SK-N-SH treated with all-trans-retinoic acid at 6 μM for 48 hours (cell line): ENCODE measurements around the gene PEAK3.

Experiments
- ATAC-seq: fragments of 200-7000 bp; cut with Tn5 transposase; 3 replicates; pipeline ENCODE4 v1.9.1; 2020; ENCODE audit warnings: mild to moderate bottlenecking, moderate library complexity
- ARNTL ChIP-seq: fragments of 450-650 bp; formaldehyde crosslinking; IDR thresholded peaks from 2 replicates; pipeline ENCODE4 v1.5.0; 2020; ENCODE audit warnings: low read depth, mild to moderate bottlenecking, moderate library complexity, borderline replicate concordance
- BACH2 ChIP-seq: fragments of 250-450 bp; sonication (Bioruptor Pico); IDR thresholded peaks from 2 replicates; pipeline ENCODE4 v1.9.0; 2021; ENCODE audit warnings: mild to moderate bottlenecking, borderline replicate concordance
- CREB5 ChIP-seq: fragments of 250-450 bp; sonication (Bioruptor Pico); IDR thresholded peaks from 2 replicates; pipeline ENCODE4 v1.5.1; 2020; ENCODE audit warnings: low read depth, mild to moderate bottlenecking, moderate library complexity
- CSDC2 ChIP-seq: fragments of 250-450 bp; sonication (Bioruptor Pico); IDR thresholded peaks from 2 replicates; pipeline ENCODE4 v1.5.0; 2020; ENCODE audit warnings: mild to moderate bottlenecking, moderate library complexity
- ESRRG ChIP-seq: fragments of 250-450 bp; sonication (Bioruptor Pico); IDR thresholded peaks from 2 replicates; pipeline ENCODE4 v1.6.1; 2021; ENCODE audit warnings: mild to moderate bottlenecking
- GLIS3 ChIP-seq: fragments of 250-450 bp; sonication (Bioruptor Pico); IDR thresholded peaks from 2 replicates; pipeline ENCODE4 v1.5.0; 2020; ENCODE audit warnings: mild to moderate bottlenecking, moderate library complexity
- ISL1 ChIP-seq: fragments of 250-450 bp; sonication (Bioruptor Pico); IDR thresholded peaks from 2 replicates; pipeline ENCODE4 v2.1.2; 2022; ENCODE audit warnings: mild to moderate bottlenecking, moderate library complexity
- OSR1 ChIP-seq: fragments of 250-450 bp; sonication (Bioruptor Pico); IDR thresholded peaks from 2 replicates; pipeline ENCODE4 v1.8.0; 2022; ENCODE audit warnings: moderate library complexity, mild to moderate bottlenecking, inconsistent platforms
- POU6F1 ChIP-seq: fragments of 250-450 bp; sonication (Bioruptor Pico); IDR thresholded peaks from 2 replicates; pipeline ENCODE4 v1.8.0; 2021; ENCODE audit warnings: low read depth, mild to moderate bottlenecking, moderate library complexity, borderline replicate concordance
- PPARA ChIP-seq: fragments of 250-450 bp; sonication (Bioruptor Pico); IDR thresholded peaks from 2 replicates; pipeline ENCODE4 v1.5.0; 2020; ENCODE audit warnings: mild to moderate bottlenecking, borderline replicate concordance
- RARB ChIP-seq: fragments of 250-450 bp; sonication (Bioruptor Pico); IDR thresholded peaks from 2 replicates; pipeline ENCODE4 v1.8.0; 2021; ENCODE audit warnings: mild to moderate bottlenecking, moderate library complexity
- TCF4 ChIP-seq: fragments of 250-450 bp; sonication (Bioruptor Pico); IDR thresholded peaks from 2 replicates; pipeline ENCODE4 v1.8.0; 2021; ENCODE audit warnings: mild to moderate bottlenecking, moderate library complexity, borderline replicate concordance
- TOX ChIP-seq: fragments of 250-450 bp; sonication (Bioruptor Pico); IDR thresholded peaks from 2 replicates; pipeline ENCODE4 v1.8.0; 2021; ENCODE audit warnings: mild to moderate bottlenecking, moderate library complexity, borderline replicate concordance
- TSHZ2 ChIP-seq: fragments of 250-450 bp; sonication (Bioruptor Pico); IDR thresholded peaks from 2 replicates; pipeline ENCODE4 v1.5.0; 2020; ENCODE audit warnings: mild to moderate bottlenecking, moderate library complexity
- ZC3H10 ChIP-seq: fragments of 250-450 bp; sonication (Bioruptor Pico); IDR thresholded peaks from 2 replicates; pipeline ENCODE4 v1.5.1; 2021; ENCODE audit warnings: mild to moderate bottlenecking, moderate library complexity
- ZFP3 ChIP-seq: fragments of 250-450 bp; sonication (Bioruptor Pico); IDR thresholded peaks from 2 replicates; pipeline ENCODE4 v1.5.0; 2020; ENCODE audit warnings: mild to moderate bottlenecking, moderate library complexity
- ZFP30 ChIP-seq: fragments of 450-650 bp; formaldehyde crosslinking; IDR thresholded peaks from 2 replicates; pipeline ENCODE4 v1.5.0; 2022; ENCODE audit warnings: mild to moderate bottlenecking, moderate library complexity
- ZNF565 ChIP-seq: fragments of 450-650 bp; formaldehyde crosslinking; conservative IDR thresholded peaks from 2 replicates; pipeline ENCODE4 v1.5.0; 2020; ENCODE audit warnings: low read depth, mild to moderate bottlenecking, moderate library complexity
- ZNF70 ChIP-seq: fragments of 450-650 bp; formaldehyde crosslinking; IDR thresholded peaks from 2 replicates; pipeline ENCODE4 v1.5.0; 2020; ENCODE audit warnings: mild to moderate bottlenecking, moderate library complexity
- ZNF8 ChIP-seq: fragments of 450-650 bp; formaldehyde crosslinking; IDR thresholded peaks from 2 replicates; pipeline ENCODE4 v1.5.0; 2020; ENCODE audit warnings: mild to moderate bottlenecking, moderate library complexity
- TF ChIP-seq, protein P1 (sequence below): fragments of 250-450 bp; sonication (Bioruptor Pico); IDR thresholded peaks from 2 replicates; pipeline ENCODE4 v1.8.0; 2020; ENCODE audit warnings: mild to moderate bottlenecking, moderate library complexity, borderline replicate concordance
- TF ChIP-seq, protein P2 (sequence below): fragments of 250-450 bp; sonication (Bioruptor Pico); IDR thresholded peaks from 2 replicates; pipeline ENCODE4 v1.5.1; 2021; ENCODE audit warnings: mild to moderate bottlenecking, moderate library complexity

PEAK3 gene

GRCh38 chr19:2326699-2327360, 44.9 kb upstream of the PEAK3 start:
- ATAC-seq = no peak
- TF ChIP-seq RARB = no peak
- TF ChIP-seq GLIS3 (CRISPR knock-in tag) = no peak
- no peak for TF ChIP-seq TCF4 (CRISPR knock-in tag)
- no peak for TF ChIP-seq ZNF70 (CRISPR knock-in tag)
- TF ChIP-seq ARNTL (CRISPR knock-in tag) = no peak
- TF ChIP-seq ZNF8 (CRISPR knock-in tag) = no peak
- no peak for TF ChIP-seq ISL1
- TF ChIP-seq BACH2 (CRISPR knock-in tag) = no peak
- TF ChIP-seq PPARA (CRISPR knock-in tag) = no peak
- TF ChIP-seq ZNF565 (CRISPR knock-in tag) = no peak
- no peak for TF ChIP-seq TSHZ2 (CRISPR knock-in tag)

DNA sequence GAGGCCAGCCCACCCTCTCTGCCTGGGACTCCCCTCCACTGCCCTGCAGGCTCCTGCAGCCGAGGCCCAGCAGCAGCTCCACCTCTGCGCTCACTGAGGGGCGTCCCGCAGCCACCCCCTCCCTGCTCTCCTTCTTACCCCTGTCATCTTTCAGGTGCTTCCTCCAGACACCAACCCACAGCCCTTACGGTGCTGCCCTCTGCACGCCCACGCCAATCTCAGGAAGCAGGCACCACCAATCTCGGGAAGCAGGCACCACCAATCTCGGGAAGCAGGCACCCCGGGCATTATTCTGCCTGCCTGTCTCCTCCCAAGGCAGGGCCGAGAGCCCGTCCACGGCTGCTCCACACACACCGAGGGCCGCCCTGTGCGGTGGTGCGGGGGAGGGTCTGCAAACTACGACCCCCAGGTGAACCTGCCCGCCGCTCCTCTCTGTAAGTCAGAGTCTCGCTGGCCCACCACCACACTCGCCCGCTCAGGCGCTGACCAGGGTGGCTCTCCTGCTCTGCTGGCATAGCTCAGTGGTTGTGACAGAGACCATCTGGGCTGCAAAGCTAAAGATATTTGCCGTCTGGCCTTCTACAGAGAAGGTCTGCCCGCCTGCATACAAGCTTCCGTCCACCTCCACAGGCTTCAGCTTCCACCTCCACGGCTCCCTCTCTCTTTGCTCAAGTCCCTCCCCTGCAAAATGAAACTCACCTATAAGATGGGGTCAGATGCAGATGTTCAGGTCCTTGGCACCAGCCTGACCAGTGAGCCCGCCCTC, 43.5 kb upstream of the PEAK3 start:
- no peak for ATAC-seq
- no peak for TF ChIP-seq ZNF8 (CRISPR knock-in tag)
- no peak for TF ChIP-seq ZNF70 (CRISPR knock-in tag)
- no peak for TF ChIP-seq OSR1 (CRISPR knock-in tag)
- no peak for TF ChIP-seq CREB5 (CRISPR knock-in tag)
- no peak for TF ChIP-seq ARNTL (CRISPR knock-in tag)
- no peak for TF ChIP-seq RARB
- no peak for TF ChIP-seq ESRRG
- TF ChIP-seq GLIS3 (CRISPR knock-in tag) = no peak

DNA sequence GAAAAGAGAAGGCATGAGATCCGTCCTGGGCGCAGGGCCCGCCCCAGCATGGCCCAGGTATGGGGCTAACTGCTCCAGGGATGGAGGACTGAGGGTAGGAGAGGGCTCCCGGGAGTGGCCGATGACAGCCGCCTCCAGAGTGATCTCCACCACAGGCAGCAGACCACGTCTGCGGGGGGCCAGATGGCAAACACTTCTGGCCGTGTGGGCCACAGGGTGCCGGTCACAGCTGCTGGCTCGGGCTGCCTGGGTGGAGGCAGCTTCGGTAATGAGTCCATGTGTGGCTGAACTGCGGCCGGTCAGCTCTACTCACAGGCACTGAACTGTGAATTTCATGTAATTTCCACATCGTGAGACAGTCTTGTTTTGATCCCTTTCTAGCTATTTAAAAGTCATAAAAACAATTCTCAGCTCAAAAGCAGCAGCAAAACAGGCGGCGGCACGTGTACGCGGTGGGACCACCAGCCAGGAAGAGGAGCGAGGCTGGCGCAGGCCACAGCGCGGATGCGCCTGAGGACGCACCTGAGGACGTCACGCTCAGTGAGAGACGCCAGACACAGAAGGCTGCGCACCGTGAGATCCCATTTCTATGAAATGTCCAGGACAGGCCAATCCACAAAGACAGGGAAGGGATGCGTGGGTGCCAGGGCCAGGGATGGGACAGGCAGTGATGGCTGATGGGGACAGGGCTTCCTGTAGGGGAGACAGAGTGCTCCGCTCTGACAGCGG, 42.4 kb upstream of the PEAK3 start:
- TF ChIP-seq TOX (CRISPR knock-in tag) (no peak), CSDC2 (CRISPR knock-in tag) (no peak), TCF4 (CRISPR knock-in tag) (no peak), RARB (no peak), ZFP3 (CRISPR knock-in tag) (no peak)
- TF ChIP-seq, protein P1, sequence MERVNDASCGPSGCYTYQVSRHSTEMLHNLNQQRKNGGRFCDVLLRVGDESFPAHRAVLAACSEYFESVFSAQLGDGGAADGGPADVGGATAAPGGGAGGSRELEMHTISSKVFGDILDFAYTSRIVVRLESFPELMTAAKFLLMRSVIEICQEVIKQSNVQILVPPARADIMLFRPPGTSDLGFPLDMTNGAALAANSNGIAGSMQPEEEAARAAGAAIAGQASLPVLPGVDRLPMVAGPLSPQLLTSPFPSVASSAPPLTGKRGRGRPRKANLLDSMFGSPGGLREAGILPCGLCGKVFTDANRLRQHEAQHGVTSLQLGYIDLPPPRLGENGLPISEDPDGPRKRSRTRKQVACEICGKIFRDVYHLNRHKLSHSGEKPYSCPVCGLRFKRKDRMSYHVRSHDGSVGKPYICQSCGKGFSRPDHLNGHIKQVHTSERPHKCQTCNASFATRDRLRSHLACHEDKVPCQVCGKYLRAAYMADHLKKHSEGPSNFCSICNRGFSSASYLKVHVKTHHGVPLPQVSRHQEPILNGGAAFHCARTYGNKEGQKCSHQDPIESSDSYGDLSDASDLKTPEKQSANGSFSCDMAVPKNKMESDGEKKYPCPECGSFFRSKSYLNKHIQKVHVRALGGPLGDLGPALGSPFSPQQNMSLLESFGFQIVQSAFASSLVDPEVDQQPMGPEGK (CRISPR knock-in tag) = no peak
- TF ChIP-seq, all 23 proteins: peak for 0
- ATAC-seq = no peak

DNA sequence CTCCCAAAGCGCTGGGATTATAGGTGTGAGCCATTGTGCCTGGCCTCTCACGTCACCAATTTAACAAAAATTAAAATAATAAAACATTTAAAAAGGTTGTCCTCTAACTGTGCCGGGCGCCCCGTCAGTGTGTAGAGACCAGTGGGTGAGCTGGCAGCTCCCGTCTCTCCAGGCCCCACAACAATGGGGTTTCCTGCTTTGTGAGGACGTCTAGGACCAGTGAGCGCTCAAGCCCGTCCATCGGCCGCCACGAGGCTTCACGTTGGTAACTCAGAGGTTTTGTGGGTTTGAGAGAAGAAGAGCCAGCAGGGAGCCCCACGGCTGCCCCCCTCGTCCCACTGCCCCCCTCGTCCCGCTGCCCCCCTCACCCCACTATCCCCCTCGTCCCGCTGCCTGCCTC, 41.7 kb upstream of the PEAK3 start:
- TF ChIP-seq TCF4 (CRISPR knock-in tag) (no peak), ISL1 (no peak), RARB (no peak), TOX (CRISPR knock-in tag) (no peak), ZFP30 (CRISPR knock-in tag) (no peak), OSR1 (CRISPR knock-in tag) (no peak), ESRRG (no peak), ZFP3 (CRISPR knock-in tag) (no peak), ZC3H10 (CRISPR knock-in tag) (no peak), ZNF8 (CRISPR knock-in tag) (no peak), BACH2 (CRISPR knock-in tag) (no peak), PPARA (CRISPR knock-in tag) (no peak), GLIS3 (CRISPR knock-in tag) (no peak), POU6F1 (CRISPR knock-in tag) (no peak)
- TF ChIP-seq, protein P2, sequence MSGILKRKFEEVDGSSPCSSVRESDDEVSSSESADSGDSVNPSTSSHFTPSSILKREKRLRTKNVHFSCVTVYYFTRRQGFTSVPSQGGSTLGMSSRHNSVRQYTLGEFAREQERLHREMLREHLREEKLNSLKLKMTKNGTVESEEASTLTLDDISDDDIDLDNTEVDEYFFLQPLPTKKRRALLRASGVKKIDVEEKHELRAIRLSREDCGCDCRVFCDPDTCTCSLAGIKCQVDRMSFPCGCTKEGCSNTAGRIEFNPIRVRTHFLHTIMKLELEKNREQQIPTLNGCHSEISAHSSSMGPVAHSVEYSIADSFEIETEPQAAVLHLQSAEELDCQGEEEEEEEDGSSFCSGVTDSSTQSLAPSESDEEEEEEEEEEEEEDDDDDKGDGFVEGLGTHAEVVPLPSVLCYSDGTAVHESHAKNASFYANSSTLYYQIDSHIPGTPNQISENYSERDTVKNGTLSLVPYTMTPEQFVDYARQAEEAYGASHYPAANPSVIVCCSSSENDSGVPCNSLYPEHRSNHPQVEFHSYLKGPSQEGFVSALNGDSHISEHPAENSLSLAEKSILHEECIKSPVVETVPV (CRISPR knock-in tag) = no peak
- no peak for ATAC-seq
